Measurements from ENCODE around the gene MAIP1.
A peak's percentile ranks its signal among the peaks of the same experiment; 100 is the strongest.

MAIP1 gene

DNA sequence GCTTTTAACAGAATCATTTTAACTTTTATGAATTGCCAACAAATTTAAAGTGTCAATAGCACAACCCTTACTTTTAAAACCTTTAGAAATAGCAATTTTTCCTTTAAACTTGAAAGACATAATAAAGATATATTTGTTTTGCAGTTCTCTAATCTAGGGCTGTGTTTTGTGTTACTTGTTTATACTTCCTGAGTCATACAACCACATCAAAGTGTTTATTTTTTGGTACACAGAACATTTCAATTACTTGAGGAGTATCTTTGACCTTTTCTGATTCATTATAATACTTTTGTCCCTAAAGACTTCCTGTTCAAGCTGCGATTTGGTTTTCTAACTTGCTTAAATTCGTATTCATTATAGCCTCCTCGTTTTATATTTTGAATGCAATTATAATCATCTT is 21.9 kb upstream of the MAIP1 start:
- H3K27me3 ChIP-seq (ENCODE audit: control insufficient read depth, low read length) = no peaks in the 10 kb centered on the region
- peaks cover 62% of the 10 kb centered on the region for H3K36me3 ChIP-seq (ENCODE audit: control insufficient read depth, low read length)
- TF ChIP-seq, protein P1, sequence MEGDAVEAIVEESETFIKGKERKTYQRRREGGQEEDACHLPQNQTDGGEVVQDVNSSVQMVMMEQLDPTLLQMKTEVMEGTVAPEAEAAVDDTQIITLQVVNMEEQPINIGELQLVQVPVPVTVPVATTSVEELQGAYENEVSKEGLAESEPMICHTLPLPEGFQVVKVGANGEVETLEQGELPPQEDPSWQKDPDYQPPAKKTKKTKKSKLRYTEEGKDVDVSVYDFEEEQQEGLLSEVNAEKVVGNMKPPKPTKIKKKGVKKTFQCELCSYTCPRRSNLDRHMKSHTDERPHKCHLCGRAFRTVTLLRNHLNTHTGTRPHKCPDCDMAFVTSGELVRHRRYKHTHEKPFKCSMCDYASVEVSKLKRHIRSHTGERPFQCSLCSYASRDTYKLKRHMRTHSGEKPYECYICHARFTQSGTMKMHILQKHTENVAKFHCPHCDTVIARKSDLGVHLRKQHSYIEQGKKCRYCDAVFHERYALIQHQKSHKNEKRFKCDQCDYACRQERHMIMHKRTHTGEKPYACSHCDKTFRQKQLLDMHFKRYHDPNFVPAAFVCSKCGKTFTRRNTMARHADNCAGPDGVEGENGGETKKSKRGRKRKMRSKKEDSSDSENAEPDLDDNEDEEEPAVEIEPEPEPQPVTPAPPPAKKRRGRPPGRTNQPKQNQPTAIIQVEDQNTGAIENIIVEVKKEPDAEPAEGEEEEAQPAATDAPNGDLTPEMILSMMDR (IDR thresholded peaks at IDR 0.05; ENCODE audit: low read depth, low read length, poor library complexity, severe bottlenecking) = no peak
- TF ChIP-seq EZH2phosphoT487 (IDR thresholded peaks at IDR 0.05; ENCODE audit: borderline replicate concordance, low read length) = no peak
- H3K9me2 ChIP-seq (replicated peaks; ENCODE audit: control insufficient read depth, low read length) = no peaks in the 10 kb centered on the region
- no peaks in the 10 kb centered on the region for H3K9me3 ChIP-seq (ENCODE audit: control insufficient read depth, insufficient read depth, low read length)
- peaks cover 4% of the 10 kb centered on the region; the same call in 1 of the 2 replicates for H4K20me1 ChIP-seq (ENCODE audit: control insufficient read depth, insufficient read depth, low read depth, low read length)
- H3F3A ChIP-seq (ENCODE audit: control insufficient read depth, insufficient read depth) = peaks cover 25% of the 10 kb centered on the region
- H3K4me3 ChIP-seq (ENCODE audit: low read length) = no peak overlapping the region
- H3K4me1 ChIP-seq (ENCODE audit: control insufficient read depth, low read length) = no peaks in the 10 kb centered on the region
- no peak overlapping the region for H3K27ac ChIP-seq (ENCODE audit: low read depth, low read length)
- no peak overlapping the region for H3K4me2 ChIP-seq (ENCODE audit: low read length)
- peaks cover 10% of the 10 kb centered on the region for H3K79me2 ChIP-seq (ENCODE audit: control insufficient read depth, low read length)

GRCh38 chr2:199936554-199936953 is 18.8 kb upstream of the MAIP1 start:
- Histone ChIP-seq H3K79me2 (ENCODE audit: control insufficient read depth, low read length) (peaks cover 2% of the 10 kb centered on the region; the same call in 1 of the 2 replicates), H3K27me3 (ENCODE audit: control insufficient read depth, low read length) (no peaks in the 10 kb centered on the region), H3K4me1 (ENCODE audit: control insufficient read depth, low read length) (no peaks in the 10 kb centered on the region), H3K27ac (ENCODE audit: low read depth, low read length) (no peak overlapping the region), H3K9me2 (replicated peaks; ENCODE audit: control insufficient read depth, low read length) (no peaks in the 10 kb centered on the region), H3K36me3 (ENCODE audit: control insufficient read depth, low read length) (peaks cover 44% of the 10 kb centered on the region), H4K20me1 (ENCODE audit: control insufficient read depth, insufficient read depth, low read depth, low read length) (no peaks in the 10 kb centered on the region), H3F3A (ENCODE audit: control insufficient read depth, insufficient read depth) (peaks cover 26% of the 10 kb centered on the region), H3K4me2 (ENCODE audit: low read length) (no peak overlapping the region), H3K4me3 (ENCODE audit: low read length) (no peak overlapping the region), H3K9me3 (ENCODE audit: control insufficient read depth, insufficient read depth, low read length) (no peaks in the 10 kb centered on the region)
- TF ChIP-seq EZH2phosphoT487 (IDR thresholded peaks at IDR 0.05; ENCODE audit: borderline replicate concordance, low read length) = no peak
- TF ChIP-seq, protein P1 (IDR thresholded peaks at IDR 0.05; ENCODE audit: low read depth, low read length, poor library complexity, severe bottlenecking) = no peak

DNA sequence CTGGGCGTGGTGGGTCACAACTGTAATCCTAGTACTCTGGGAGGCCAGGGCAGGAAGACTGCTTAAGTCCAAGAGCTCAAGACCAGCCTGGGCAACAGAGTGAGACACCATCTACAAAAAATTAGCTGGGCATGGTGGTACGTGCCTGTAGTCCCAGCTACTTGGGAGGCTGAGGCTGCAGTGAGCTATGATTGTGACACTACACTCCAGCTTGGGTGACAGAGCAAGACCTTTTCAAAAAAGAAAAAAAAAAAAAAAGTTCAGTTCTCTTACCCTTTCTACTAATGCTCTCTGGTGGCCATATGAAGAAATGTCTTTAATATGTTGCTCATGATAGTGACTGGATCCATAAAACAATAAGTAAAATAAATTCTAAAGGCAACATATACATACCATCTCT is 15.0 kb upstream of the MAIP1 start:
- no peaks in the 10 kb centered on the region for H4K20me1 ChIP-seq (ENCODE audit: control insufficient read depth, insufficient read depth, low read depth, low read length)
- no peak overlapping the region for H3K27ac ChIP-seq (ENCODE audit: low read depth, low read length)
- peaks cover 37% of the 10 kb centered on the region for H3K36me3 ChIP-seq (ENCODE audit: control insufficient read depth, low read length)
- no peak overlapping the region for H3K4me3 ChIP-seq (ENCODE audit: low read length)
- no peak overlapping the region for H3K4me2 ChIP-seq (ENCODE audit: low read length)
- no peaks in the 10 kb centered on the region for H3K9me2 ChIP-seq (replicated peaks; ENCODE audit: control insufficient read depth, low read length)
- H3K4me1 ChIP-seq (ENCODE audit: control insufficient read depth, low read length) = no peaks in the 10 kb centered on the region
- TF ChIP-seq, protein P1 (IDR thresholded peaks at IDR 0.05; ENCODE audit: low read depth, low read length, poor library complexity, severe bottlenecking) = peak; percentile 42
- no peak for TF ChIP-seq EZH2phosphoT487 (IDR thresholded peaks at IDR 0.05; ENCODE audit: borderline replicate concordance, low read length)
- no peaks in the 10 kb centered on the region for H3K9me3 ChIP-seq (ENCODE audit: control insufficient read depth, insufficient read depth, low read length)
- no peaks in the 10 kb centered on the region; the same call in 1 of the 2 replicates for H3K79me2 ChIP-seq (ENCODE audit: control insufficient read depth, low read length)
- no peaks in the 10 kb centered on the region for H3K27me3 ChIP-seq (ENCODE audit: control insufficient read depth, low read length)
- H3F3A ChIP-seq (ENCODE audit: control insufficient read depth, insufficient read depth) = peaks cover 8% of the 10 kb centered on the region
